Measurements from ENCODE around the gene SNED1. TPM values are rescaled to one million over a fixed set of nuclear protein-coding genes. Genes with fewer than 3 reads are reported as not detected.

Gene SNED1
- total RNA-seq, 2 experiments from 2014 or later: 2.8 to 13.6 TPM

- H2AFZ ChIP-seq (ENCODE audit: low read length): no peak overlapping the region
- BruUV-seq (replicated peaks): TSS peak; percentile 31
- no peak overlapping the region for H3K4me3 ChIP-seq (ENCODE audit: low read depth, low read length, poor library complexity, severe bottlenecking)
- ChIA-PET POLR2A (interaction anchor here (0.6 kb wide), 1 partner anchor 216 kb away, joined by 4 read pairs; no protein-coding TSS in a partner anchor), CTCF (ENCODE audit: unreplicated experiment) (interaction anchor here (0.5 kb wide), 1 partner anchor 207 kb away, joined by 6 read pairs; no protein-coding TSS in a partner anchor)
- TF ChIP-seq CTCF (conservative IDR thresholded peaks at IDR 0.05; ENCODE audit: low read length): no peak
- no peak for TF ChIP-seq EZH2phosphoT487 (IDR thresholded peaks at IDR 0.05; ENCODE audit: borderline replicate concordance, low read depth, low read length)
- no peaks in the 10 kb centered on the region for H4K20me1 ChIP-seq (ENCODE audit: insufficient read depth, low read length)
- H3K9me2 ChIP-seq (ENCODE audit: insufficient read depth, low read length): no peaks in the 10 kb centered on the region
- no peaks in the 10 kb centered on the region for H3K9me3 ChIP-seq (ENCODE audit: low read length)
- intact Hi-C loops (cut with micrococcal nuclease; ENCODE audit: unreplicated experiment): no loop called here
- H3K36me3 ChIP-seq (ENCODE audit: insufficient read depth, low read length): peaks cover 39% of the 10 kb centered on the region
- H3K79me2 ChIP-seq (ENCODE audit: insufficient read depth, low read depth, low read length): no peaks in the 10 kb centered on the region
- H3K27ac ChIP-seq (ENCODE audit: low read depth, low read length, poor library complexity, severe bottlenecking): no peak overlapping the region
- H3K4me2 ChIP-seq (ENCODE audit: low read length): no peak overlapping the region
- no peaks in the 10 kb centered on the region for H3K4me1 ChIP-seq (ENCODE audit: insufficient read depth, low read length, poor library complexity, severe bottlenecking)
- DNase-seq (ENCODE audit: low spot score): no peak
These were observed 86.5 kb downstream of the SNED1 start for GRCh38 chr2:241084856-241085444.

GRCh38 chr2:241087420-241088268 lies 89.2 kb downstream of the SNED1 start:
- POLR2A ChIA-PET: no interaction called here
- CTCF ChIA-PET (ENCODE audit: unreplicated experiment): no interaction called here
- H4K20me1 ChIP-seq (ENCODE audit: insufficient read depth, low read length): no peaks in the 10 kb centered on the region
- H3K79me2 ChIP-seq (ENCODE audit: insufficient read depth, low read depth, low read length): no peaks in the 10 kb centered on the region
- H3K4me1 ChIP-seq (ENCODE audit: insufficient read depth, low read length, poor library complexity, severe bottlenecking): no peaks in the 10 kb centered on the region
- H3K36me3 ChIP-seq (ENCODE audit: insufficient read depth, low read length): peaks cover 63% of the 10 kb centered on the region
- no peaks in the 10 kb centered on the region for H3K9me2 ChIP-seq (ENCODE audit: insufficient read depth, low read length)
- no peak overlapping the region for H3K4me2 ChIP-seq (ENCODE audit: low read length)
- H3K4me3 ChIP-seq (ENCODE audit: low read depth, low read length, poor library complexity, severe bottlenecking): no peak overlapping the region
- H3K27ac ChIP-seq (ENCODE audit: low read depth, low read length, poor library complexity, severe bottlenecking): no peak overlapping the region
- TF ChIP-seq CTCF (conservative IDR thresholded peaks at IDR 0.05; ENCODE audit: low read length): no peak
- no peak for TF ChIP-seq EZH2phosphoT487 (IDR thresholded peaks at IDR 0.05; ENCODE audit: borderline replicate concordance, low read depth, low read length)
- no peak for DNase-seq (ENCODE audit: low spot score)
- no TSS peak for BruUV-seq (replicated peaks)
- H2AFZ ChIP-seq (ENCODE audit: low read length): no peak overlapping the region
- H3K9me3 ChIP-seq (ENCODE audit: low read length): no peaks in the 10 kb centered on the region
- intact Hi-C loops (cut with micrococcal nuclease; ENCODE audit: unreplicated experiment): no loop called here

GRCh38 chr2:241088376-241088775 lies 90.0 kb downstream of the SNED1 start:
- POLR2A ChIA-PET: no interaction called here
- H3K9me3 ChIP-seq (ENCODE audit: low read length): no peaks in the 10 kb centered on the region
- H3K79me2 ChIP-seq (ENCODE audit: insufficient read depth, low read depth, low read length): no peaks in the 10 kb centered on the region
- H3K4me3 ChIP-seq (ENCODE audit: low read depth, low read length, poor library complexity, severe bottlenecking): no peak overlapping the region
- H3K9me2 ChIP-seq (ENCODE audit: insufficient read depth, low read length): no peaks in the 10 kb centered on the region
- no peaks in the 10 kb centered on the region for H4K20me1 ChIP-seq (ENCODE audit: insufficient read depth, low read length)
- H3K27ac ChIP-seq (ENCODE audit: low read depth, low read length, poor library complexity, severe bottlenecking): no peak overlapping the region
- no peak overlapping the region for H2AFZ ChIP-seq (ENCODE audit: low read length)
- no peak for TF ChIP-seq EZH2phosphoT487 (IDR thresholded peaks at IDR 0.05; ENCODE audit: borderline replicate concordance, low read depth, low read length)
- no peak for TF ChIP-seq CTCF (conservative IDR thresholded peaks at IDR 0.05; ENCODE audit: low read length)
- H3K36me3 ChIP-seq (ENCODE audit: insufficient read depth, low read length): peaks cover 69% of the 10 kb centered on the region
- no peak overlapping the region for H3K4me2 ChIP-seq (ENCODE audit: low read length)
- BruUV-seq (replicated peaks): no TSS peak
- CTCF ChIA-PET (ENCODE audit: unreplicated experiment): no interaction called here
- H3K4me1 ChIP-seq (ENCODE audit: insufficient read depth, low read length, poor library complexity, severe bottlenecking): no peaks in the 10 kb centered on the region
- DNase-seq (ENCODE audit: low spot score): no peak
- intact Hi-C loops (cut with micrococcal nuclease; ENCODE audit: unreplicated experiment): no loop called here

Measured in OCI-LY7 (cell line).